ENCODE data around the gene APOL1. TPM values are rescaled to one million over a fixed set of nuclear protein-coding genes. Genes with fewer than 3 reads are reported as not detected.

The APOL1 gene
- total RNA-seq, 1 donor from 2014 or later, result 0.12 TPM

- no peak for DNase-seq (ENCODE audit: low spot score, unreplicated experiment)
- Mint-ChIP-seq H3K27ac (no peak overlapping the region), H3K36me3 (ENCODE audit: insufficient read depth) (no peaks in the 10 kb centered on the region)
Observed at GRCh38 chr22:36222887-36223450, 30.0 kb upstream of the APOL1 start.

DNA sequence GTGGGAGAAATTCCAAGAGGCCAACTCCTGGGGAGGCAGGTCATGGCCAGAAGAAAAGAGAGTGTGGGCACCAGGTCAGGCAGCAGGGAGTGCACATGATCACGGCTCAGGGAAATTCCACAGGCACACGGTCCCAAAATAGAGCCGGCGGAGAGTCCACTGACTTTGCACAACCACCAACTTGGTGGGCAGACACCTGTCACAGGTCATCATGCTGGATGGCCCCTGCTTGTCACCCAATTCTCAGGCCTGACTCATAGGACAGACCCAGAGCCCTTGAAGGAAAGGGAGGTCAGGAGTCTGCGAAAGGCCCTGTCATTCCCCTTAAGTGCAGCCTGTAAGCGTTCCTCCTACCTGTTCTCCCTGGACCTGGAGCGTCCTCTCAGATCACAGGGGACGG is 29.4 kb upstream of the APOL1 start:
- H3K9me3 Mint-ChIP-seq (ENCODE audit: low read depth), result no peaks in the 10 kb centered on the region
- TF ChIP-seq CTCF (IDR thresholded peaks at IDR 0.05; ENCODE audit: unreplicated experiment), result no peak
- peaks cover 11% of the 10 kb centered on the region for H3K4me1 Mint-ChIP-seq (ENCODE audit: low read depth)
- no peak for DNase-seq (ENCODE audit: low spot score, unreplicated experiment)
- H3K27me3 Mint-ChIP-seq, result no peaks in the 10 kb centered on the region
- peaks cover 3% of the 10 kb centered on the region for H3K36me3 Mint-ChIP-seq (ENCODE audit: insufficient read depth)
- H3K27ac Mint-ChIP-seq, result no peak overlapping the region
- no peak overlapping the region for H3K4me3 Mint-ChIP-seq (ENCODE audit: low read depth)

More at GRCh38 chr22:36222887-36223450, 30.0 kb upstream of the APOL1 start:
- H3K9me3 Mint-ChIP-seq (ENCODE audit: low read depth), result no peaks in the 10 kb centered on the region
- no peaks in the 10 kb centered on the region for H3K27me3 Mint-ChIP-seq
- H3K4me1 Mint-ChIP-seq (ENCODE audit: low read depth), result peaks cover 11% of the 10 kb centered on the region
- no peak overlapping the region for H3K4me3 Mint-ChIP-seq (ENCODE audit: low read depth)
- no peak for TF ChIP-seq CTCF (IDR thresholded peaks at IDR 0.05; ENCODE audit: unreplicated experiment)

GRCh38 chr22:36224245-36224644 is 28.7 kb upstream of the APOL1 start:
- no peaks in the 10 kb centered on the region for H3K9me3 Mint-ChIP-seq (ENCODE audit: low read depth)

DNA sequence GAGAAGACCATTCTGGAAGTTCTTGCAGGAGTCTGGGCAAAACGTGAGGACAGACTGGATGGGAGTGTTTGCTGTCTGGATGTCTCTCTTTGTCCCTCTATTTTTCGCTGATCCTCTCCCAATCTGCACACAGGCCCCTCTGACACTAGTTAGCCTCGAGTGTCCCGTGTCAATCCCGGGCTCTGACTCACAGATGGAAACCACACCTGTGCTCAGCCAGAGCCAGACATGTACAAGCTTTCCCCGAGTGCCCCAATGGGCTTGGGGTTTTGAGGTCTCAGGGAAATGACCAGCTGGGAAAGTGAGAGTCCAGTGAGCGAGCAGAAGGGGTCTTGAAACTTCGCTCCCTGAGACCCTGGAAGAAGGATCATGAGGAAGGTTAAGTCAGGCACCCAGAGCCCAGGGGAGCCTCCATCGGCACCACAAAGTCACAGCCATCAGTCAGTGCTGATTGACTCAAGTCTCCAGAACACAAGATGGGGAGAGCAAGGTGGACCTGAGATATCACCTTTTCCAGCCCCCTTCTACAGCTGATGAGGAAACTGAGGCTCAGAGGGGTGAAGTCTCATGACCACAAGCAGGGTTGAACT is 27.5 kb upstream of the APOL1 start:
- no peaks in the 10 kb centered on the region for H3K27me3 Mint-ChIP-seq
- no peaks in the 10 kb centered on the region for H3K9me3 Mint-ChIP-seq (ENCODE audit: low read depth)
- H3K4me1 Mint-ChIP-seq (ENCODE audit: low read depth), result peaks cover 23% of the 10 kb centered on the region
- H3K4me3 Mint-ChIP-seq (ENCODE audit: low read depth), result no peak overlapping the region
- DNase-seq (ENCODE audit: low spot score, unreplicated experiment), result no peak
- TF ChIP-seq CTCF (IDR thresholded peaks at IDR 0.05; ENCODE audit: unreplicated experiment), result no peak
- H3K36me3 Mint-ChIP-seq (ENCODE audit: insufficient read depth), result peaks cover 3% of the 10 kb centered on the region
- H3K27ac Mint-ChIP-seq, result no peak overlapping the region

More at GRCh38 chr22:36224245-36224644, 28.7 kb upstream of the APOL1 start:
- no peak overlapping the region for H3K4me3 Mint-ChIP-seq (ENCODE audit: low read depth)
- TF ChIP-seq CTCF (IDR thresholded peaks at IDR 0.05; ENCODE audit: unreplicated experiment), result no peak
- no peaks in the 10 kb centered on the region for H3K27me3 Mint-ChIP-seq
- H3K4me1 Mint-ChIP-seq (ENCODE audit: low read depth), result peaks cover 18% of the 10 kb centered on the region
- no peak for DNase-seq (ENCODE audit: low spot score, unreplicated experiment)
- peaks cover 3% of the 10 kb centered on the region for H3K36me3 Mint-ChIP-seq (ENCODE audit: insufficient read depth)
- H3K27ac Mint-ChIP-seq, result no peak overlapping the region

DNA sequence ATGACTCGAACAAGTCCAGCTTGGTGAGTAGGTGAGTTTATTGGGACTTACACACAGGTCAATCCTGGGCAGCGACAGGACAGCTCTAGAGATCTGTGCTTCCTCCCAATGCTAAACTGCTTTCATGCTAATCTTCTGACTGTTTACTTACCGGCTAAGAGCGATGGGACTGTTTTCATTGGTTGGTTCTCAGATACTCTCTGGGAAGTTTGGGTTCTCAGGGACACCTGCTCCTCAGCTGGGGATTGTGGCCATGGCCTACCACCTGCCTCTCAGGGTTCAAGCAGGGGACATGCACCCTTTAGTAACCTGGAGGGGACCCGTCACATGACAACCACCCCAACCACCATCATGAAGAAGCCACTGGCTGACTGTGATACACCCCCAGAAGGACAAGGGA is 26.7 kb upstream of the APOL1 start:
- Mint-ChIP-seq H3K4me1 (ENCODE audit: low read depth) (peaks cover 20% of the 10 kb centered on the region), H3K27me3 (no peaks in the 10 kb centered on the region), H3K27ac (peak overlapping the region; percentile 22), H3K9me3 (ENCODE audit: low read depth) (no peaks in the 10 kb centered on the region), H3K4me3 (ENCODE audit: low read depth) (no peak overlapping the region), H3K36me3 (ENCODE audit: insufficient read depth) (peaks cover 3% of the 10 kb centered on the region)
- no peak for DNase-seq (ENCODE audit: low spot score, unreplicated experiment)
- TF ChIP-seq CTCF (IDR thresholded peaks at IDR 0.05; ENCODE audit: unreplicated experiment), result no peak
